ENCODE results near the gene OARD1.
"Not testable (repeated sequence)": the region's sequence is repeated elsewhere in the genome, so short reads cannot be mapped to it uniquely, and the experiment has no call there.

Gene OARD1

DNA sequence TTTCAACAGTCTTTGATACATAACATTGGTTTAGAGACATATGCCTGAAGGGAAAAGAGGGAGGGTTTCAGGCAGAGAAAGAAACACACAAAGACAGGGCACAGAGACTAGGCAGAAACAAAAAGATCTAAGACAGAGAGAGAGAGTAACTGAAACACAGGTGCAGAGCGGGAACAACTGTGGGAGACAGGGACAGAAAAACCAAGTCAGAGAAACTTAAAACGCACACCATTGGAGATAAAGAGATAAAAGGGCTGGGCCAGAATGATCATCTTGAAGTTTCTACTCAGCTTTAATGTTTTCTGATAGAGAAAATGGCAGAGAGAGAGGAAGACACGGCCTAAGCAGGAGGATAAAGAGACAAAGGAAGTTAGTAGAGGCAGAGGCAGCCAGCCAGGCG is 44.9 kb downstream of the OARD1 start:
- no peak for DNase-seq (ENCODE audit: low read depth in 2 of 2)

DNA sequence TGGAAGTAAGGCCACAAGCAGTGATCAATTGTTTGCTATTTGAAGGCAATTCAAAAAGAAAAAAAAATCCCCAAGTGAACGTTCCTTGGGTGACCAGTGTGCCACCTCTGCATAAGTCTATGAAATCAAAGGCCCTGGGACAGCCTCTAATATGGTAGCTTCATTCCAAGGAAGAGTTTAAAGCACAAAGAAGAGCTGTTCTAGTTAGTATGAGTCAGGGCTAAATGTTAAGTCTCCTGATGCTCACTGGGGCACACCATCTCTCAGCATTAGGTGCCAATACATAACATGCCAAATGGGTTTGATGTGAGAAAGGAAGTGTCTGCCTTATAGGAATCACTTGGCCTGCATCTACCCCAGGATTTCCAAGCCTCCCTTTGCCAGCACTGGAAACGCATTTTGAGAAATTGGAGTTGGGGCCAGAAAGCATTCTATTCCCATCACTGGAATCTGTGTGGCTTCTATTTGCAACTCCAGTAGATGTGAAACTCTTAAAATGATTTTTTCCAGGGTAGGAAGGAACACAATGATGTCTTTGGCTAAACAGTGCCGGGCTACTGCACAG is 46.1 kb downstream of the OARD1 start:
- no peak for DNase-seq (ENCODE audit: low read depth in 2 of 2)

DNA sequence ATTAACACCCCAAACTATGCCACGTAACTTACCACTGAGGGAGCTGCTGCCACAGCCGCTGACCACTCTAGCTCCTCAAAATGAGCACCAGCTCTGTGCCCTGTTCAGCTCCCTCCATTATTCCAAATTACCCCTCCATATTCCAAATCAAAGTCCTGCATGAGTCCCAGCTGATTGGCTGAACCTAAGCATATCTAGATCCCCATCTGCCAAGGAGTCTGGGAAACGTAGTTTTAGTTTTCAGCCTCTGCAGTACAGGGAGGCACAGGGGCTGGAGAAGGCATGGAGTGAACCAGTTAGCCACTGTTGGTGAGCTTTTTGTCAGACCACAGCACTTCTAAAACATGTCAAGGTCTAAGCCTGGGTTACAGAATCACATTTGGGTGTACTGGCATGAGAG is 49.0 kb downstream of the OARD1 start:
- no peak for DNase-seq (ENCODE audit: low read depth in 2 of 2)

DNA sequence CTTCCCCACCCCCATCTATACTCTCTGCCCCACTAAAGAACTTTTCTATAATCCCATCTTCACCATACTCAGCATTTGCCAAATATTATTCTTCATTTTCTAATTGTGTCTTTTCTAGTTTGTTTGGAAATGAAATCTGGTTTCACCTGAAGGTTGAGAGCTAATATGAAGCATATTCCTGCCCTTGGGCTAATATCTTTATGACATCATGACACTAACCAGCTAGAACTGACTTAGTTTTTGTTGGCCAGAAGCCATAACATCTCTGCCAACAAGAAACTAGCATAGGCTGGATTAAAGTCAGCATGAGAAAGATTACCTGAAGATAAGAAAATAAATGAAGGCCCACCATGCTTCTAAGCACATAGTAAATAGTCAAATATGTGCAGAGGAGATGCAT is 49.9 kb downstream of the OARD1 start:
- no peak for DNase-seq (ENCODE audit: low read depth in 2 of 2)

DNA sequence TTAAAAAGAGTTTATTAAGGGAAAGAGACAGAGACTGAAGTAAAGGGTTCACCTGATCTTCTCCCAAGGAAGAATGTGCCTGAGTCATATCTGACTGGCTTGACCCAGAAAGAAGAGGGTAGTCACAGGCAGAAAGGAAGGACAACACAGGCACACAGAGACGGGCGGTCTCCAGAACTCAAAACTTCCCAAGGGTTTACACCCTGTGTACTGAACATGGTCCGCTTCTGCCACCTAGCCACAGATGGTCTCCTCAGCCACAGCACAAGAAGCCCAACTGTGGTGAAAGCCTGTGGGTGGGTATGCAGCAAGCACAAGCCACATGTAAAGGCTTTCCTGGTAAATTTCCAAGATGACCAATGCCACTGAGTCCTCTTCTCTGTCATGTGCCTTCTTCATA is 50.3 kb downstream of the OARD1 start:
- no peak for DNase-seq (ENCODE audit: low read depth in 2 of 2)

DNA sequence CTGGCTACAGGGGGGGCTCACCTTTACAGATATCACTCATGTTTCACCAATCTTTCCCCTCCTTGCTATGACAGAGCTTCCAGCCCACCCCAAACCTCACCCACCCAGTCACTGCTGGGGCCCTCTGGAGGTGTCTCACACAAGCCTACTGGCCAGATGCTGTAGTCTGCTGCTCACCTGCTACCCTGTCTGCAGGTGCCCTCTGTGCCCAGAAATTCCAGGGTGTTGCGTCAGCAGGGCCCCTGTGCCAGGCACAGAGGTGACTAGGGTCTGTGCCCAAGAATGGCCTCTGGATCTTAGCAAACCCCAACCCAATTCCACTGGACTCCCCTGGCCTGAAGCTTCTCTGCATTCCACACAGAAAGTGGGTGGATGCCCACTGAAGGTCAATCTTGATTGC is 54.5 kb downstream of the OARD1 start:
- DNase-seq (ENCODE audit: low read depth in 2 of 2) = no peak

DNA sequence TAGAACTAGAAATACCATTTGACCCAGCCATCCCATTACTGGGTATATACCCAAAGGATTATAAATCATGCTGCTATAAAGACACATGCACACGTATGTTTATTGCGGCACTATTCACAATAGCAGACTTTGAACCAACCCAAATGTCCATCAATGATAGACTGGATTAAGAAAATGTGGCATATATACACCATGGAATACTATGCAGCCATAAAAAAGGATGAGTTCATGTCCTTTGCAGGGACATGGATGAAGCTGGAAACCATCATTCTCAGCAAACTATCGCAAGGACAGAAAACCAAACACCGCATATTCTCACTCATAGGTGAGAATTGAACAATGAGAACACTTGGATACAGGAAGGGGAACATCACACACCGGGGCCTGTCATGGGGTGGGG is 56.3 kb downstream of the OARD1 start:
- not testable (repeated sequence) for DNase-seq (ENCODE audit: low read depth in 2 of 2)

DNA sequence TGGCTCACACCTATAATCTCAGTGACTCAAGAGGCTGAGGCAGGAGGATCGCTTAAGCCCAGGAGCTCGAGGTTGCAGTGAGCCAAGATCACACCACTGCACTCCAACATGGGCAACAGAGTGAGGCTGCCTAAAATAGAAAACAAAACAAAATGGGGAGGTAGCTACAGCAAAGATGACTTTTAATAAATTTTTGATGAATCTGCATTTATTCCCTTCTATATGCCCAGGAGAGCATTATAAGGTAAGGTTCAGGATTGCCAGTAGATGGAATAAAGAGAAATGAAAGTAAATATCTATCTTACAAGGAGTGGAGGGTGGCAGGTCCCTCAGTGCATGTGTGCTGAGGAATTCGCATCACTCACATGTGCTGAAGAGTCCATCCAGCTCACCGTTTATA is 57.4 kb downstream of the OARD1 start:
- no peak for DNase-seq (ENCODE audit: low read depth in 2 of 2)
